Activated CD8-positive, alpha-beta memory T cell treated with anti-CD3 and anti-CD28 coated beads, Interleukin-2, amount 10 ng/mL, durations not matched to agents 7 days and 5 days (primary cell): Measurements from ENCODE around the gene STX7. TPM values are rescaled to one million over a fixed set of nuclear protein-coding genes. Genes with fewer than 3 reads are reported as not detected.

Experiments used
- ATAC-seq: fragments of 150-1000 bp; cut with Tn5 transposase; one replicate; pipeline ENCODE4 v1.10.0; 2021; ENCODE audit warnings: moderate library complexity
- CTCF ChIA-PET: fragments of 350-600 bp; sonication (Branson Sonifier 250); formaldehyde crosslinking; loops from one replicate; lab custom pipeline; 2021; ENCODE audit warnings: antibody characterized with exemption; lab: Charles Lee
- DNase-seq: peaks from one replicate; pipeline ENCODE4 v3.0.0-alpha.2; 2020
- H3K27ac Mint-ChIP-seq: one replicate; pipeline ENCODE4 v1.8.0; 2021; ENCODE audit warnings: mild to moderate bottlenecking, mixed read lengths
- H3K27me3 Mint-ChIP-seq: one replicate; pipeline ENCODE4 v1.8.0; 2021; ENCODE audit warnings: mixed read lengths
- H3K36me3 Mint-ChIP-seq: one replicate; pipeline ENCODE4 v1.8.0; 2021; ENCODE audit warnings: mild to moderate bottlenecking, mixed read lengths
- H3K4me1 Mint-ChIP-seq: one replicate; pipeline ENCODE4 v1.8.0; 2021; ENCODE audit warnings: mixed read lengths
- H3K4me3 Mint-ChIP-seq: one replicate; pipeline ENCODE4 v1.8.0; 2021; ENCODE audit warnings: mild to moderate bottlenecking, moderate library complexity, mixed read lengths
- H3K9me3 Mint-ChIP-seq: one replicate; pipeline ENCODE4 v1.8.0; 2022; ENCODE audit warnings: low read depth, mixed read lengths
- total RNA-seq, 2 experiments: library from RNA; stranded (reverse); gene quantifications; one replicate each; pipeline ENCODE4 v1.2.3, GENCODE V29; 2021

The STX7 gene
- total RNA-seq, 2 experiments from 2014 or later: 17.2 to 19.5 TPM

- peaks cover 30% of the 10 kb centered on the region for H3K4me1 Mint-ChIP-seq
- no peaks in the 10 kb centered on the region for H3K9me3 Mint-ChIP-seq
- CTCF ChIA-PET: no interaction called here
- H3K36me3 Mint-ChIP-seq: peaks cover 46% of the 10 kb centered on the region
- DNase-seq (no peak), ATAC-seq (no peak)
- no peak overlapping the region for H3K4me3 Mint-ChIP-seq
- no peaks in the 10 kb centered on the region for H3K27me3 Mint-ChIP-seq
- H3K27ac Mint-ChIP-seq: no peak overlapping the region
These were observed 14.3 kb downstream of the STX7 start for GRCh38 chr6:132498638-132499037.

- no peak for ATAC-seq
- Mint-ChIP-seq H3K4me3 (no peak overlapping the region), H3K27me3 (no peaks in the 10 kb centered on the region), H3K9me3 (no peaks in the 10 kb centered on the region), H3K4me1 (peaks cover 30% of the 10 kb centered on the region), H3K36me3 (peaks cover 43% of the 10 kb centered on the region), H3K27ac (no peak overlapping the region)
- no peak for DNase-seq
- CTCF ChIA-PET: interaction anchor here (0.7 to 4.4 kb wide), 5 partner anchors 11 to 572 kb away, joined by 3 to 34 read pairs (median 13); partner anchors contain the start of gene STX7
These were observed 16.3 kb downstream of the STX7 start for GRCh38 chr6:132496519-132497180.

GRCh38 chr6:132495604-132496079 lies 17.3 kb downstream of the STX7 start:
- CTCF ChIA-PET: interaction anchor here (0.7 to 4.4 kb wide), 4 partner anchors 10 to 216 kb away, joined by 3 to 34 read pairs (median 14); partner anchors contain the start of gene STX7
- no peak overlapping the region for H3K4me3 Mint-ChIP-seq

GRCh38 chr6:132494954-132495353 lies 18.0 kb downstream of the STX7 start:
- Mint-ChIP-seq H3K4me3 (no peak overlapping the region), H3K9me3 (no peaks in the 10 kb centered on the region), H3K36me3 (peaks cover 32% of the 10 kb centered on the region), H3K27me3 (no peaks in the 10 kb centered on the region), H3K4me1 (peaks cover 28% of the 10 kb centered on the region), H3K27ac (peak overlapping the region; percentile 16)
- ATAC-seq (peak; percentile 68), DNase-seq (no peak)
- CTCF ChIA-PET: interaction anchor here (2.8 to 4.4 kb wide), 3 partner anchors 10 to 215 kb away, joined by 13 to 34 read pairs (median 15); partner anchors contain the start of gene STX7

More at GRCh38 chr6:132495604-132496079, 17.3 kb downstream of the STX7 start:
- H3K9me3 Mint-ChIP-seq: no peaks in the 10 kb centered on the region
- no peaks in the 10 kb centered on the region for H3K27me3 Mint-ChIP-seq
- peaks cover 30% of the 10 kb centered on the region for H3K4me1 Mint-ChIP-seq
- no peak for DNase-seq
- H3K27ac Mint-ChIP-seq: peak overlapping the region; percentile 61
- peaks cover 37% of the 10 kb centered on the region for H3K36me3 Mint-ChIP-seq
- peak; percentile 48 for ATAC-seq

GRCh38 chr6:132491881-132492280 lies 21.0 kb downstream of the STX7 start:
- CTCF ChIA-PET: interaction anchor here (1.2 kb wide), 1 partner anchor 8 kb away, joined by 4 read pairs; no protein-coding TSS in a partner anchor
- no peak for ATAC-seq
- peaks cover 18% of the 10 kb centered on the region for H3K36me3 Mint-ChIP-seq
- no peaks in the 10 kb centered on the region for H3K9me3 Mint-ChIP-seq
- no peak overlapping the region for H3K4me3 Mint-ChIP-seq
- H3K27ac Mint-ChIP-seq: no peak overlapping the region
- no peaks in the 10 kb centered on the region for H3K27me3 Mint-ChIP-seq
- no peak for DNase-seq
- peaks cover 33% of the 10 kb centered on the region for H3K4me1 Mint-ChIP-seq

- peaks cover 30% of the 10 kb centered on the region for H3K4me1 Mint-ChIP-seq
- no peak overlapping the region for H3K4me3 Mint-ChIP-seq
- CTCF ChIA-PET: no interaction called here
- ATAC-seq (no peak), DNase-seq (no peak)
- no peak overlapping the region for H3K27ac Mint-ChIP-seq
- H3K36me3 Mint-ChIP-seq: peaks cover 18% of the 10 kb centered on the region
- no peaks in the 10 kb centered on the region for H3K9me3 Mint-ChIP-seq
- H3K27me3 Mint-ChIP-seq: no peaks in the 10 kb centered on the region
These were observed 21.6 kb downstream of the STX7 start for GRCh38 chr6:132491303-132491702.

- ATAC-seq: no peak
- Mint-ChIP-seq H3K4me1 (peaks cover 25% of the 10 kb centered on the region), H3K27me3 (no peaks in the 10 kb centered on the region), H3K36me3 (peaks cover 18% of the 10 kb centered on the region), H3K9me3 (no peaks in the 10 kb centered on the region), H3K27ac (no peak overlapping the region), H3K4me3 (no peak overlapping the region)
- DNase-seq: no peak
- CTCF ChIA-PET: interaction anchor here (2.5 kb wide), 1 partner anchor 211 kb away, joined by 19 read pairs; no protein-coding TSS in a partner anchor
These were observed 22.3 kb downstream of the STX7 start for GRCh38 chr6:132490478-132491204.

GRCh38 chr6:132490024-132490423 lies 22.9 kb downstream of the STX7 start:
- CTCF ChIA-PET: interaction anchor here (0.6 to 2.5 kb wide), 2 partner anchors 210 to 388 kb away, joined by 3 to 19 read pairs; no protein-coding TSS in a partner anchor
- DNase-seq: no peak
- H3K27me3 Mint-ChIP-seq: no peaks in the 10 kb centered on the region
- no peak overlapping the region for H3K4me3 Mint-ChIP-seq
- ATAC-seq: no peak
- H3K27ac Mint-ChIP-seq: peak overlapping the region; percentile 25
- H3K9me3 Mint-ChIP-seq: no peaks in the 10 kb centered on the region
- peaks cover 18% of the 10 kb centered on the region for H3K36me3 Mint-ChIP-seq
- H3K4me1 Mint-ChIP-seq: peaks cover 18% of the 10 kb centered on the region

- DNase-seq (no peak), ATAC-seq (no peak)
- no peaks in the 10 kb centered on the region for H3K27me3 Mint-ChIP-seq
- CTCF ChIA-PET: interaction anchor here (0.6 to 2.5 kb wide), 2 partner anchors 210 to 387 kb away, joined by 3 to 19 read pairs; no protein-coding TSS in a partner anchor
- H3K4me3 Mint-ChIP-seq: no peak overlapping the region
- peaks cover 13% of the 10 kb centered on the region for H3K36me3 Mint-ChIP-seq
- peaks cover 12% of the 10 kb centered on the region for H3K4me1 Mint-ChIP-seq
- no peaks in the 10 kb centered on the region for H3K9me3 Mint-ChIP-seq
- no peak overlapping the region for H3K27ac Mint-ChIP-seq
These were observed 23.5 kb downstream of the STX7 start for GRCh38 chr6:132489376-132489775.

- H3K36me3 Mint-ChIP-seq: peaks cover 7% of the 10 kb centered on the region
- H3K4me1 Mint-ChIP-seq: peaks cover 13% of the 10 kb centered on the region
- no peak overlapping the region for H3K27ac Mint-ChIP-seq
- no peaks in the 10 kb centered on the region for H3K9me3 Mint-ChIP-seq
- H3K4me3 Mint-ChIP-seq: no peak overlapping the region
- CTCF ChIA-PET: interaction anchor here (1.1 to 9.5 kb wide), 4 partner anchors 7 to 215 kb away, joined by 4 to 133 read pairs (median 19); no protein-coding TSS in a partner anchor
- no peaks in the 10 kb centered on the region for H3K27me3 Mint-ChIP-seq
- no peak for ATAC-seq
- DNase-seq: no peak
These were observed 25.2 kb downstream of the STX7 start for GRCh38 chr6:132487762-132488161.

- Mint-ChIP-seq H3K4me3 (no peak overlapping the region), H3K4me1 (peaks cover 17% of the 10 kb centered on the region), H3K9me3 (no peaks in the 10 kb centered on the region), H3K27ac (no peak overlapping the region), H3K36me3 (peaks cover 4% of the 10 kb centered on the region), H3K27me3 (no peaks in the 10 kb centered on the region)
- DNase-seq: no peak
- CTCF ChIA-PET: interaction anchor here (0.6 to 9.5 kb wide), 21 partner anchors 8 to 562 kb away, joined by 3 to 133 read pairs (median 4); partner anchors contain the start of gene STX7
- no peak for ATAC-seq
These were observed 28.3 kb downstream of the STX7 start for GRCh38 chr6:132484680-132485018.

GRCh38 chr6:132483779-132484679 lies 28.9 kb downstream of the STX7 start:
- H3K9me3 Mint-ChIP-seq: no peaks in the 10 kb centered on the region
- no peaks in the 10 kb centered on the region for H3K36me3 Mint-ChIP-seq
- H3K27me3 Mint-ChIP-seq: no peaks in the 10 kb centered on the region
- no peak overlapping the region for H3K27ac Mint-ChIP-seq
- peaks cover 15% of the 10 kb centered on the region for H3K4me1 Mint-ChIP-seq
- CTCF ChIA-PET: interaction anchor here (0.6 to 9.5 kb wide), 21 partner anchors 8 to 561 kb away, joined by 3 to 133 read pairs (median 4); partner anchors contain the start of gene STX7
- DNase-seq: no peak
- ATAC-seq: peak; percentile 71
- H3K4me3 Mint-ChIP-seq: no peak overlapping the region
